CD4-positive, CD25-positive, alpha-beta regulatory T cell (primary cell): ENCODE results near the gene SORBS1. TPM values are rescaled to one million over a fixed set of nuclear protein-coding genes. Genes with fewer than 3 reads are reported as not detected.

Source experiments
- ATAC-seq, 2 donors: fragments of 150-1000 bp; cut with Tn5 transposase; one replicate each; pipeline ENCODE4 v1.10.0; 2021; ENCODE audit warnings: low read depth in 2 of 2, moderate number of reproducible peaks in 2 of 2, moderate library complexity in 1 of 2
- DNase-seq, 3 donors: peaks; one replicate each; pipeline versions ENCODE4 v3.0.0 to v3.0.0-alpha.2; 2012 to 2022; ENCODE audit warnings: mixed read lengths in 1 of 3
- H3K27ac ChIP-seq: one replicate; pipeline ENCODE4 v1.7.0; 2013; ENCODE audit warnings: mild to moderate bottlenecking, low read length; ENCODE audit not compliant: insufficient read depth, poor library complexity, severe bottlenecking
- H3K27me3 ChIP-seq: one replicate; pipeline ENCODE4 v1.7.0; 2013; ENCODE audit warnings: low read length; ENCODE audit not compliant: control insufficient read depth, insufficient read depth
- H3K36me3 ChIP-seq: one replicate; pipeline ENCODE4 v1.7.0; 2013; ENCODE audit warnings: mild to moderate bottlenecking, low read length, moderate library complexity; ENCODE audit not compliant: control insufficient read depth, insufficient read depth
- H3K4me1 ChIP-seq: 2 replicates; pipeline ENCODE4 v1.7.0; 2013; ENCODE audit warnings: mild to moderate bottlenecking, low read length; ENCODE audit not compliant: insufficient read depth, control insufficient read depth, poor library complexity, severe bottlenecking
- H3K4me3 ChIP-seq: one replicate; pipeline ENCODE4 v1.7.0; 2013; ENCODE audit warnings: low read depth, mild to moderate bottlenecking, low read length, moderate library complexity
- H3K9me3 ChIP-seq, 2 experiments: 1 replicate in 1 of 2; 2 replicates in 1 of 2; pipeline ENCODE4 v1.7.0; 2013; ENCODE audit warnings: low read length in 2 of 2, mild to moderate bottlenecking in 1 of 2, moderate library complexity in 1 of 2; ENCODE audit not compliant: control insufficient read depth in 2 of 2
- H3K27ac Mint-ChIP-seq, 3 donors: one replicate each; pipeline ENCODE4 v1.8.0; 2020 to 2022; ENCODE audit warnings: mild to moderate bottlenecking in 3 of 3, mixed read lengths in 3 of 3, moderate library complexity in 2 of 3
- H3K27me3 Mint-ChIP-seq: one replicate; pipeline ENCODE4 v1.8.0; 2022; ENCODE audit warnings: mild to moderate bottlenecking, mixed read lengths
- H3K36me3 Mint-ChIP-seq: one replicate; pipeline ENCODE4 v1.8.0; 2020; ENCODE audit warnings: mixed read lengths
- H3K4me1 Mint-ChIP-seq, 4 donors: one replicate each; pipeline ENCODE4 v1.8.0; 2020 to 2022; ENCODE audit warnings: mixed read lengths in 4 of 4, mild to moderate bottlenecking in 1 of 4
- H3K4me3 Mint-ChIP-seq, 4 donors: one replicate each; pipeline ENCODE4 v1.8.0; 2020 to 2022; ENCODE audit warnings: mild to moderate bottlenecking in 4 of 4, mixed read lengths in 4 of 4, moderate library complexity in 3 of 4
- H3K9me3 Mint-ChIP-seq, 7 donors: one replicate each; pipeline ENCODE4 v1.8.0; 2020 to 2022; ENCODE audit warnings: mixed read lengths in 7 of 7, mild to moderate bottlenecking in 3 of 7, moderate library complexity in 2 of 7
- polyA plus RNA-seq, 4 donors: library from polyadenylated mRNA; unstranded; fragments of 300-500 nt; fragmentation: Illumina TruSeq; gene quantifications; one replicate each; pipeline ENCODE4 v1.2.3, GENCODE V29; 2021
- total RNA-seq: library from RNA; stranded (reverse); gene quantifications from one replicate; pipeline ENCODE4 v1.2.3, GENCODE V29; 2022

SORBS1 gene
- total and polyA plus RNA-seq, 5 donors from 2014 or later: 0.31 to 3.7 (median 0.38) TPM

GRCh38 chr10:95443636-95444035 is 117.5 kb downstream of the SORBS1 start:
- peaks cover 5% of the 10 kb centered on the region for H3K27me3 ChIP-seq
- no peak overlapping the region for H3K4me3 ChIP-seq
- peaks cover 9% of the 10 kb centered on the region for H3K4me1 ChIP-seq
- Mint-ChIP-seq H3K4me1 (peaks cover 4 to 11% (median 9%) of the 10 kb centered on the region in 4 donors), H3K9me3 (no peaks in the 10 kb centered on the region), H3K4me3 (no peak overlapping the region), H3K27me3 (peaks cover 10% of the 10 kb centered on the region), H3K36me3 (no peaks in the 10 kb centered on the region), H3K27ac (no peak overlapping the region)
- no peak overlapping the region for H3K27ac ChIP-seq
- H3K36me3 ChIP-seq: no peaks in the 10 kb centered on the region
- H3K9me3 ChIP-seq: no peaks in the 10 kb centered on the region
- DNase-seq (no peak), ATAC-seq (no peak)

GRCh38 chr10:95442341-95442740 is 118.8 kb downstream of the SORBS1 start:
- Mint-ChIP-seq H3K9me3 (no peaks in the 10 kb centered on the region), H3K27ac (no peak overlapping the region), H3K36me3 (no peaks in the 10 kb centered on the region), H3K27me3 (peaks cover 10% of the 10 kb centered on the region), H3K4me3 (no peak overlapping the region), H3K4me1 (peaks cover 4 to 11% (median 9%) of the 10 kb centered on the region in 4 donors)
- H3K4me3 ChIP-seq: no peak overlapping the region
- no peak for ATAC-seq
- no peak for DNase-seq
- peaks cover 9% of the 10 kb centered on the region for H3K4me1 ChIP-seq
- H3K36me3 ChIP-seq: no peaks in the 10 kb centered on the region
- no peak overlapping the region for H3K27ac ChIP-seq
- peaks cover 5% of the 10 kb centered on the region for H3K27me3 ChIP-seq
- no peaks in the 10 kb centered on the region for H3K9me3 ChIP-seq

DNA sequence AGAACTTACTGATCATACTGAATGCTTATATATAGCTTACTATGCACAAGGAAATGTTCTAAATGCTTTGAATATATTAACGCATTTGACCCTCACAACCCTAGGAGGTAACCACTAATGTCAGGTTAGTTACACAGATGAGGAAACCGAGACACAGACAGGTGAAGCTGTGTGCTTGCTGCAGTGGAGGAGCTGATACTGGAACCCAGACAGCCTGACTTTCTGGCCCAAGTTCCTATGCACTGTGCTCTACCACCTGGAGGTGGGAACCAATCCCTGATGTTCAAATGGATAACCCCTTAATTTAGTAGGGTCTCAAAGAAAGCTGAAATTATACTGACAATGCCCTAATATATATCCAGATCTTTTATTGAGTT is 119.6 kb downstream of the SORBS1 start:
- no peak overlapping the region for H3K4me3 Mint-ChIP-seq
- no peaks in the 10 kb centered on the region for H3K36me3 Mint-ChIP-seq
- DNase-seq (no peak), ATAC-seq (no peak)
- peaks cover 10% of the 10 kb centered on the region for H3K27me3 Mint-ChIP-seq
- H3K4me1 Mint-ChIP-seq: peaks cover 4 to 11% (median 9%) of the 10 kb centered on the region in 4 donors
- Histone ChIP-seq H3K4me3 (peak overlapping the region; percentile 39), H3K4me1 (peaks cover 9% of the 10 kb centered on the region), H3K36me3 (no peaks in the 10 kb centered on the region), H3K9me3 (no peaks in the 10 kb centered on the region), H3K27ac (no peak overlapping the region), H3K27me3 (peaks cover 5% of the 10 kb centered on the region)
- no peak overlapping the region for H3K27ac Mint-ChIP-seq
- no peaks in the 10 kb centered on the region for H3K9me3 Mint-ChIP-seq

DNA sequence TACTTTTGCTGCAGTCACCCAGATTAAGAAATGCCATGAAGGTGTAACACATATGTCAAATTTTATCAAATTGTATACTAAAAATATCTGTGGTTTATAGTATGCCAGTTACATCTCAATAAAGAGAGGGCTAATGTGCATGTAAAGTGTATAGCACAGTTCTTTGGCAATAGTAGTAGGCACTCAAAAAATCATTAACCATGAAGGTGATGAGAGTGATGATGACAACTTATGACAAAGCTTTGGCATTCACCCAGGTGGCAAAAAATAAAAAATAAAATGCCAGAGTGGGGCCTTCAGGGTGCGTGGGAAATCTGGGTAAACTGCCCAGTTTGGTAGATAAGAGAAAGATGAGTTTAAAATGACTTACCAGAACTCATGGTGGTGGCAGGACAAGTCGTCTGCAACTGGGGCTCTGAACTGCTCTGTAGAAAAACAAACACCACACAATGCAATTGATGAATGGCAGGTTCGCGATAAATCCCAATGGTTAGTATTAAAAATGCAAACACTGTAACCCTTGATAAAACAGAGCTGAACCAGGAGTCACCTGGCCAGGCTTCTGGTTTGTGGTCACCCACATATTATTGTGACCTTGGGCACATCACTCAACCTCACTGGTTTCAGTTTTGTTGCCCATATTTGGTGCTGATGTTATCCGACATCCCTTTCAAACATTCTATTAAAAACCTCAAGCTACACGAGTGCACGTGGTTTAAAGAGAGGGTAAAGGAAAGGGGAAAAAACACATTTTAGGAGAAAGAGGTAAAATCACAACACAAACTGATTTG is 120.2 kb downstream of the SORBS1 start:
- DNase-seq (peak in 2 of 3 donors; percentile 8 to 67), ATAC-seq (peak; percentile 38 to 44)
- H3K27me3 ChIP-seq: peaks cover under 1% of the 10 kb centered on the region
- H3K4me3 ChIP-seq: peak overlapping the region; percentile 39
- no peaks in the 10 kb centered on the region for H3K9me3 ChIP-seq
- H3K36me3 ChIP-seq: no peaks in the 10 kb centered on the region
- Mint-ChIP-seq H3K4me1 (peaks cover 4 to 11% (median 9%) of the 10 kb centered on the region in 4 donors), H3K36me3 (no peaks in the 10 kb centered on the region), H3K4me3 (no peak overlapping the region), H3K9me3 (no peaks in the 10 kb centered on the region), H3K27me3 (peaks cover 10% of the 10 kb centered on the region), H3K27ac (peak overlapping the region in 1 of 3 donors; percentile 2)
- H3K27ac ChIP-seq: no peak overlapping the region
- H3K4me1 ChIP-seq: peaks cover 9% of the 10 kb centered on the region

DNA sequence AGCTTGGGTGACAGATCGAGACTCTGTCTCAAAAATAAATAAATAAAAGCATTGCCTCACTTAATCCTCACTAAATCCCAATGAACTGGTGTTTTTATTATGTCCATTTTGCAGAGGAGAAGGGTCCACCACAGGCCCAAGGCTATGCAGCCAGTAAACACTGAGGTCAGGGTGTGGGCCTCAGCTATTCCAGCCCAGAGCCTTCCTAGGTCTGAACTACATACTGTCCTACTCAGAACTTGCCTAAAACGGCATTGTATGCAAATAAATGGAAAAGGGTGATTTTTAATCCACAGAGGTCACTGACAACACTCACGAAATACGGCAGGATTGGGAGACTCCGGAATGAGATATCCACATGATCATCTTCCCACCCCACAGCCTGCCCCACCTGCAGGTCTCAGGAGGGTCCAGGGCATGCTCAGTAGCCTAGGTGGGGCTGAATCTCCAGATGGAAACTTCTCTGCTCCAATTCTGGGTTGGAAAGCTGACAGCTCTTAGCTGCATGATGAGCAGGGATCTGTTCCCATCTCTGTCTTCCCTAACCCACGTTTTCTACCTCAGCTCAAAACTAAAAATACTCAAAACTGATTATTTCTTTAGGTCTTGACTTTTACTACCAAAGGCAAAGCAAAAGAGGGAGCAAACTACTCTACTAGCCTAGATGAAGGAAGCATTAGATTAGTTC is 121.0 kb downstream of the SORBS1 start:
- no peaks in the 10 kb centered on the region for H3K9me3 ChIP-seq
- Mint-ChIP-seq H3K4me3 (no peak overlapping the region), H3K36me3 (no peaks in the 10 kb centered on the region), H3K27me3 (peaks cover 4% of the 10 kb centered on the region), H3K9me3 (no peaks in the 10 kb centered on the region), H3K4me1 (peaks cover 4 to 11% (median 9%) of the 10 kb centered on the region in 4 donors), H3K27ac (no peak overlapping the region)
- ATAC-seq (no peak), DNase-seq (no peak)
- H3K4me3 ChIP-seq: no peak overlapping the region
- H3K36me3 ChIP-seq: no peaks in the 10 kb centered on the region
- H3K27me3 ChIP-seq: no peaks in the 10 kb centered on the region
- no peak overlapping the region for H3K27ac ChIP-seq
- peaks cover 9% of the 10 kb centered on the region for H3K4me1 ChIP-seq

DNA sequence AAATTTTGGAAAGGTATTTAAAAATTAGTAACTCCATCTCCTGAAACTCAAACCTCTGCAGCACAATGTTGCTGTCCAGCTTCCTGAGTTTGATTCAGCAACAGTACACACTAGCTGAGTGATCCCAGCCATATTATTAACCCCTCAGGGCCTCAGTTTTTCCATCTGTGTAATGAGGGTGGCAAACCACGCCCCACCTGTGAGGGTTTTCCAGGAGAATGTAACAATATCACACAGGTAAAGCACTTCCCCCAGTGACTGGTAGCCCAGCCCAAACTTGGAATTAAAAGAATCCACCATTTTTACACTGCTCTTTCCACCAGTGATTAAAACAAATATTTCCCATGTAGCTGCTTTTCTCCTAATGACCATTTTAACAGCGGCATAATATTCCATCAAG is 122.4 kb downstream of the SORBS1 start:
- H3K4me3 ChIP-seq: no peak overlapping the region
- Mint-ChIP-seq H3K4me3 (no peak overlapping the region), H3K36me3 (no peaks in the 10 kb centered on the region), H3K9me3 (no peaks in the 10 kb centered on the region), H3K27me3 (peaks cover 4% of the 10 kb centered on the region), H3K4me1 (peaks cover 4 to 11% (median 9%) of the 10 kb centered on the region in 4 donors), H3K27ac (no peak overlapping the region)
- no peaks in the 10 kb centered on the region for H3K27me3 ChIP-seq
- no peaks in the 10 kb centered on the region for H3K9me3 ChIP-seq
- DNase-seq (no peak), ATAC-seq (no peak)
- peaks cover 9% of the 10 kb centered on the region for H3K4me1 ChIP-seq
- no peak overlapping the region for H3K27ac ChIP-seq
- H3K36me3 ChIP-seq: no peaks in the 10 kb centered on the region

DNA sequence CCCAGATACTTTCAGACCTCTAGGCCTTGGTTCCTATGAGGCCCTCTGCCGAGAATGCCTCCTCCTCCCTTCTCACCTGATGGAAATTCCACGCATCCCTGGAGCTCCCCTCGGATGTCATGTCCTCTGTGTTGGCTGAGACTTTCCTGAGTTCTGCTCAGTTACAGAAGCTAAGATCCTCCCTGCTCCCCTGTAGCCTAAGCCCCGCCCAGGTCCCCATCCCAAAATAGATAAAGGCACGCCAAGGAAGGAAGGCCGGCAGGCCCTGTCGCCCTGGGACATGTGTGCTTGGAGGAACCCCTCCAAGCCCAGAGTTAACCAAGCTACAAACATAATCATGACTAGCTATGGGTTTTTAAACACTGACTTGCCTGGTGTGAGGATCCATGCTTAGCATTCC is 123.5 kb downstream of the SORBS1 start:
- Histone ChIP-seq H3K27ac (no peak overlapping the region), H3K36me3 (no peaks in the 10 kb centered on the region), H3K4me1 (peaks cover 9% of the 10 kb centered on the region), H3K4me3 (no peak overlapping the region), H3K9me3 (no peaks in the 10 kb centered on the region), H3K27me3 (no peaks in the 10 kb centered on the region)
- Mint-ChIP-seq H3K9me3 (no peaks in the 10 kb centered on the region), H3K27me3 (peaks cover 4% of the 10 kb centered on the region), H3K27ac (no peak overlapping the region), H3K4me1 (peaks cover 4 to 11% (median 9%) of the 10 kb centered on the region in 4 donors), H3K4me3 (no peak overlapping the region), H3K36me3 (no peaks in the 10 kb centered on the region)
- ATAC-seq: no peak
- DNase-seq: no peak
